Muscle layer of colon (tissue), 2 donors: ENCODE measurements around the gene CLPSL1.

ENCODE experiments used
- H3K27ac ChIP-seq: one replicate; pipeline ENCODE4 v1.7.0; 2013; ENCODE audit warnings: low read depth, mild to moderate bottlenecking, low read length, moderate library complexity
- H3K27me3 ChIP-seq, 2 donors: one replicate each; pipeline ENCODE4 v1.7.0; 2013; ENCODE audit warnings: low read length in 2 of 2, mild to moderate bottlenecking in 2 of 2; ENCODE audit not compliant: insufficient read depth in 2 of 2, control insufficient read depth in 1 of 2
- H3K36me3 ChIP-seq: one replicate; pipeline ENCODE4 v1.7.0; 2013; ENCODE audit warnings: mild to moderate bottlenecking, low read length; ENCODE audit not compliant: insufficient read depth
- H3K4me1 ChIP-seq: one replicate; pipeline ENCODE4 v1.7.0; 2013; ENCODE audit warnings: mild to moderate bottlenecking, low read length; ENCODE audit not compliant: insufficient read depth
- H3K4me3 ChIP-seq, 2 donors: one replicate each; pipeline ENCODE4 v1.7.0; 2013; ENCODE audit warnings: low read length in 2 of 2, low read depth in 1 of 2, mild to moderate bottlenecking in 1 of 2, moderate library complexity in 1 of 2
- H3K9ac ChIP-seq: one replicate; pipeline ENCODE4 v1.7.0; 2013; ENCODE audit warnings: low read length
- H3K9me3 ChIP-seq: one replicate; pipeline ENCODE4 v1.7.0; 2013; ENCODE audit warnings: mild to moderate bottlenecking, low read length
- donor health status: abdominal sarcoma.
- donor health status: Adenocarcinoma of cecum.

Gene CLPSL1

GRCh38 chr6:35742842-35743241 lies 38.0 kb upstream of the CLPSL1 start:
- Histone ChIP-seq H3K4me3 (no peak overlapping the region), H3K4me1 (peaks cover under 1% of the 10 kb centered on the region), H3K36me3 (no peaks in the 10 kb centered on the region), H3K9me3 (no peaks in the 10 kb centered on the region), H3K27ac (no peak overlapping the region), H3K9ac (no peak overlapping the region), H3K27me3 (no peaks in the 10 kb centered on the region)

DNA sequence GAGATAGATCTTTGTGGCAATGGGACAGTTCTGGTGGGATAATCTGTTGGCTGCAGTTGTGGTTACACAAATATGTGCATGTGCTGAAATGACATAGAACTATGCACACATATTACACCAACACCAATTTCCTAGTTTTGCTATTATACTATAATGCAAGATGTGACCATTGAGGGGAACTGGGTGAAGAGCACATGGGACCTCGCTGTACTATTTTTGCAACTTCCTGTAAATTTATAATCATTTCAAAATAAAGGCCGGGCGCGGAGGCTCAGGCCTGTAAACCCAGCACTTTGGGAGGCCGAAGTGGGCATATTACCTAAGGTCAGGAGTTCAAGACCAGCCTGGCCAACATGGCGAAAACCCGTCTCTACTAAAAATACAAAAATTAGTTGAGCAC lies 35.3 kb upstream of the CLPSL1 start:
- H3K27ac ChIP-seq: no peak overlapping the region
- no peaks in the 10 kb centered on the region for H3K4me1 ChIP-seq
- no peaks in the 10 kb centered on the region for H3K9me3 ChIP-seq
- no peaks in the 10 kb centered on the region for H3K27me3 ChIP-seq
- H3K36me3 ChIP-seq: no peaks in the 10 kb centered on the region
- H3K9ac ChIP-seq: no peak overlapping the region
- H3K4me3 ChIP-seq: no peak overlapping the region

DNA sequence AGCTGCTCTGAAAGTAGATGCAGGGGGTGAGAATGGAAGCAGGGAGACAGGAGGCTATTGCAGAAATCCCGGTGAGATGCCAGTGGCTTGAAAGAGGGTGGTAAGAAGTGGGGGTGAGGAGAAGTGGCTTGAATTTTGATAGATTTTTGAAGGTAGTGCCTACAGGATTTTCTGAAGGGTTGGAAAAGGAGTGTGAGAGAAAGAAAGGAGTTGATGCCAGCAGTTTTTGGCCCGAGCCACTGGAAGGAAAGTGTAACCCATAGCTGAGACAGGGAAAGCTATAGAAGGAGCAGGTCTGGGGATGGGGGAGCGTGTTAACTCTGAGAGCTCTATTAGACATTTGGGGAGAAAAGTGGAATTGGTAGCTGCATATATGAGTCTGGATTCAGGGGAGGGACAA lies 34.3 kb upstream of the CLPSL1 start:
- Histone ChIP-seq H3K27me3 (no peaks in the 10 kb centered on the region), H3K9me3 (no peaks in the 10 kb centered on the region), H3K36me3 (no peaks in the 10 kb centered on the region), H3K4me1 (no peaks in the 10 kb centered on the region), H3K9ac (no peak overlapping the region), H3K27ac (no peak overlapping the region), H3K4me3 (no peak overlapping the region)

GRCh38 chr6:35747877-35748276 lies 32.9 kb upstream of the CLPSL1 start:
- no peak overlapping the region for H3K9ac ChIP-seq
- H3K4me3 ChIP-seq: no peak overlapping the region
- H3K27me3 ChIP-seq: no peaks in the 10 kb centered on the region
- no peak overlapping the region for H3K27ac ChIP-seq
- H3K4me1 ChIP-seq: no peaks in the 10 kb centered on the region
- no peaks in the 10 kb centered on the region for H3K9me3 ChIP-seq
- H3K36me3 ChIP-seq: no peaks in the 10 kb centered on the region

DNA sequence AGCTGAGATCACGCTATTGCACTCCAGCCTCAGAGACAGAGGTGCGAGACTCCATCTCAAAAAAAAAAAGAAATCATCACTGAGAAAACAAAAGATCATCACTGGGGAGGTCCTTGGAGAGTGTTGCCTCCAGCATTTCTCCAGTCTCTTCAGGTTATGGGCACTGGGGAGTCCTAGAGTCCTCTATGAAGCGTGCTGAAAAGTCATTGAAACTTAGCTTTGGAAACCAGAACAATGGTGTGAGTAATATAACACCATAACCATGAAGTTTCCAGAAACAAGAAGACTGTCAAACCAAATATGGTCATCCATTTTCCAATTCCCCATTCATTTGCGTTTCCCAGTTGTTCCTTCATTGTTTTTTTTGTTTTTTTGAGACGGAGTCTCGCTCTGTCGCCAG lies 30.3 kb upstream of the CLPSL1 start:
- H3K27me3 ChIP-seq: no peaks in the 10 kb centered on the region
- H3K4me1 ChIP-seq: no peaks in the 10 kb centered on the region
- no peaks in the 10 kb centered on the region for H3K36me3 ChIP-seq
- no peaks in the 10 kb centered on the region for H3K9me3 ChIP-seq
- H3K4me3 ChIP-seq: no peak overlapping the region
- H3K27ac ChIP-seq: no peak overlapping the region
- no peak overlapping the region for H3K9ac ChIP-seq

GRCh38 chr6:35751594-35751993 lies 29.2 kb upstream of the CLPSL1 start:
- H3K27me3 ChIP-seq: no peaks in the 10 kb centered on the region
- no peaks in the 10 kb centered on the region for H3K4me1 ChIP-seq
- H3K27ac ChIP-seq: no peak overlapping the region
- H3K4me3 ChIP-seq: no peak overlapping the region
- H3K9me3 ChIP-seq: no peaks in the 10 kb centered on the region
- no peak overlapping the region for H3K9ac ChIP-seq
- no peaks in the 10 kb centered on the region for H3K36me3 ChIP-seq

- H3K36me3 ChIP-seq: no peaks in the 10 kb centered on the region
- H3K9me3 ChIP-seq: no peaks in the 10 kb centered on the region
- H3K27ac ChIP-seq: no peak overlapping the region
- H3K9ac ChIP-seq: no peak overlapping the region
- no peaks in the 10 kb centered on the region for H3K27me3 ChIP-seq
- H3K4me1 ChIP-seq: no peaks in the 10 kb centered on the region
- no peak overlapping the region for H3K4me3 ChIP-seq
Observed at GRCh38 chr6:35752330-35752729, 28.5 kb upstream of the CLPSL1 start.

DNA sequence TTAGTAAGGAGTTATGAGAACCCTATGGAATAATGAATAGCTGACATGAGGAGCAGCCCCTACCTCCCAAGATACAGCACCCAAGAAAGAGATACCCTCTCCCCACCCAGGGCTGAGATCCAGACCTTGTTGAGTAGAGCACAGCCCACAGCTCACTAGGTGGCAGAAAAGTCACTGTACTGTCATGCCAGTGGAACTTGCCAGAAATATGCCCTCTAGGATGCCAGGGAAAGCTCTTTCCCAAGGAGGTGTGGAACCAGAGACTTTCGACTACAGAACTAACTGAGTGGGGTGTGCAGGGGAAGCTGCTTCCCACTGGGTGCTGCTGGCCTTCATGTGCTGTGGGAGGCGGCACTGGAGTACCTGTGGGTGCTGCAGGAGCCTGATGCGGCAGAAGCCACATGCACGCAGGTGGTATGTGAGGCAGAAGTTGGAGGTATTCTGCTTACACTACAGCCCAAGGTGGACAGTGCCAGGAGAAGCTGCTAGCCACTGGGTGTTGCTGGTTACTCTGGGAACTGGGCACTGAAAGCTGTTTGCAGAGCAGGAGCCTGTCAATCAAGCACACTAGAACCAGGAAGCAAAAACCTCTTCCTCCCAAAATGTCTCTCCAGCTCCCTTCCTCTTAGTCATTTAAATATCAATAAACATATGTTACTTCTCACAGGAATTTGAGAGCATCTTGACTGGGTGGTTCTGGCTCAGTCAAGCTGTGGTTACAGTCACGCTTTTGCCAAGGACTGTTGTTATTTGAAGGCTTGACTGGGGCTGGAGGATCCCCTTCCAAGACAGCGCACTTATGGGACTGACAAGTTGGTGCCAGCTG lies 26.2 kb upstream of the CLPSL1 start:
- no peaks in the 10 kb centered on the region for H3K4me1 ChIP-seq
- H3K27ac ChIP-seq: no peak overlapping the region
- H3K9ac ChIP-seq: no peak overlapping the region
- no peaks in the 10 kb centered on the region for H3K36me3 ChIP-seq
- H3K27me3 ChIP-seq: no peaks in the 10 kb centered on the region
- no peak overlapping the region for H3K4me3 ChIP-seq
- no peaks in the 10 kb centered on the region for H3K9me3 ChIP-seq

GRCh38 chr6:35755278-35755924 lies 25.4 kb upstream of the CLPSL1 start:
- Histone ChIP-seq H3K4me1 (no peaks in the 10 kb centered on the region), H3K9ac (no peak overlapping the region), H3K27ac (no peak overlapping the region), H3K9me3 (no peaks in the 10 kb centered on the region), H3K27me3 (peaks cover 0 to under 1% of the 10 kb centered on the region in 2 donors), H3K36me3 (no peaks in the 10 kb centered on the region), H3K4me3 (no peak overlapping the region)

- H3K27ac ChIP-seq: no peak overlapping the region
- H3K4me1 ChIP-seq: no peaks in the 10 kb centered on the region
- no peak overlapping the region for H3K4me3 ChIP-seq
Observed at GRCh38 chr6:35757456-35758123, 23.2 kb upstream of the CLPSL1 start.

GRCh38 chr6:35759426-35759825 lies 21.4 kb upstream of the CLPSL1 start:
- Histone ChIP-seq H3K27me3 (peaks cover 9 to 18% of the 10 kb centered on the region in 2 donors), H3K4me3 (no peak overlapping the region), H3K27ac (no peak overlapping the region), H3K9me3 (no peaks in the 10 kb centered on the region), H3K4me1 (no peaks in the 10 kb centered on the region), H3K36me3 (no peaks in the 10 kb centered on the region), H3K9ac (no peak overlapping the region)

More at GRCh38 chr6:35757456-35758123, 23.2 kb upstream of the CLPSL1 start:
- H3K9me3 ChIP-seq: no peaks in the 10 kb centered on the region
- H3K36me3 ChIP-seq: no peaks in the 10 kb centered on the region
- peaks cover 4 to 6% of the 10 kb centered on the region in 2 donors for H3K27me3 ChIP-seq
- no peak overlapping the region for H3K9ac ChIP-seq
